Tibial nerve (tissue), 4 donors: ENCODE data around the gene ERCC3. TPM values are rescaled to one million over a fixed set of nuclear protein-coding genes. Genes with fewer than 3 reads are reported as not detected.

Experiments used
- DNase-seq, 2 donors: peaks; one replicate each; pipeline ENCODE4 v3.0.0-alpha.2; 2019; ENCODE audit warnings: low spot score in 2 of 2
- H3K27ac ChIP-seq, 4 donors: fragments of 200-600 bp; sonication (generic) in 3 of 4; one replicate each; pipeline ENCODE4 v1.5.1; 2017 to 2019; ENCODE audit warnings: mild to moderate bottlenecking in 1 of 4
- H3K27me3 ChIP-seq, 2 donors: fragments of 200-600 bp; sonication (generic) in 1 of 2; one replicate each; pipeline versions ENCODE4 v1.5.1 to v1.6.0; 2017 to 2019
- H3K36me3 ChIP-seq, 3 donors: fragments of 200-600 bp; sonication (generic); one replicate each; pipeline ENCODE4 v1.5.1; 2018 to 2019
- H3K4me1 ChIP-seq, 4 donors: fragments of 200-600 bp; sonication (generic) in 3 of 4; one replicate each; pipeline ENCODE4 v1.5.1; 2017 to 2019
- H3K4me3 ChIP-seq, 4 donors: fragments of 200-600 bp; sonication (generic) in 3 of 4; one replicate each; pipeline ENCODE4 v1.5.1; 2017 to 2019; ENCODE audit warnings: mild to moderate bottlenecking in 1 of 4, moderate library complexity in 1 of 4
- H3K9me3 ChIP-seq, 4 donors: fragments of 200-600 bp; sonication (generic) in 3 of 4; one replicate each; pipeline ENCODE4 v1.5.1; 2017 to 2019
- CTCF ChIP-seq, 5 experiments: fragments of 200-600 bp in 3 of 5; fragments of 450-650 bp in 2 of 5; sonication (generic) in 3 of 5; IDR thresholded peaks; one replicate each; pipeline ENCODE4 v1.5.1; 2016 to 2019; ENCODE audit warnings: antibody characterized with exemption in 5 of 5, mild to moderate bottlenecking in 3 of 5, moderate library complexity in 2 of 5
- EP300 ChIP-seq, 2 donors: sonication (generic); formaldehyde crosslinking; IDR thresholded peaks; one replicate each; pipeline ENCODE4 v1.6.1; 2017; ENCODE audit warnings: antibody characterized with exemption in 2 of 2, mild to moderate bottlenecking in 1 of 2
- POLR2A ChIP-seq, 2 donors: fragments of 450-650 bp; IDR thresholded peaks; one replicate each; pipeline ENCODE4 v1.6.1; 2017; ENCODE audit warnings: antibody characterized with exemption in 2 of 2, mild to moderate bottlenecking in 2 of 2, moderate library complexity in 2 of 2
- WGBS, 2 donors: methylation state at CpG; one replicate each; pipeline ENCODE4 v1.1.5; 2018; 5-methylcytosine and 5-hydroxymethylcytosine counted together
- total RNA-seq, 4 donors: library from RNA; depleted of rRNA; stranded (reverse); fragments of >200 nt; gene quantifications; one replicate each; pipeline ENCODE4 v1.1.0, GENCODE V29; 2016

ERCC3 gene
- total RNA-seq, 4 donors from 2014 or later = 52.2 to 70.0 (median 68.1) TPM

GRCh38 chr2:127275356-127275755 lies 18.6 kb downstream of the ERCC3 start:
- no peaks in the 10 kb centered on the region for H3K27me3 ChIP-seq
- no peak overlapping the region for H3K4me3 ChIP-seq
- TF ChIP-seq EP300 (IDR thresholded peaks at IDR 0.05) = no peak
- no peak for TF ChIP-seq POLR2A (IDR thresholded peaks at IDR 0.05)
- no peak for TF ChIP-seq CTCF (IDR thresholded peaks at IDR 0.05)
- 87 to 88% methylated on average over 3 of the region's 3 CpGs for WGBS, 2 donors
- peaks cover 10 to 100% (median 38%) of the 10 kb centered on the region in 3 donors for H3K36me3 ChIP-seq
- no peak overlapping the region for H3K27ac ChIP-seq
- no peaks in the 10 kb centered on the region for H3K9me3 ChIP-seq
- DNase-seq = no peak
- H3K4me1 ChIP-seq = peaks cover 0 to 3% (median 0%) of the 10 kb centered on the region in 4 donors

- Histone ChIP-seq H3K9me3 (no peaks in the 10 kb centered on the region), H3K27ac (no peak overlapping the region), H3K27me3 (no peaks in the 10 kb centered on the region), H3K4me1 (no peaks in the 10 kb centered on the region), H3K36me3 (peaks cover 10 to 93% (median 34%) of the 10 kb centered on the region in 3 donors), H3K4me3 (no peak overlapping the region)
- DNase-seq = no peak
- WGBS, 2 donors = 95 to 99% methylated on average over 5 of the region's 5 CpGs
- TF ChIP-seq CTCF (IDR thresholded peaks at IDR 0.05) (no peak), EP300 (IDR thresholded peaks at IDR 0.05) (no peak), POLR2A (IDR thresholded peaks at IDR 0.05) (no peak)
Measured at GRCh38 chr2:127270663-127271062, 23.3 kb downstream of the ERCC3 start.

- Histone ChIP-seq H3K27me3 (no peaks in the 10 kb centered on the region), H3K9me3 (no peaks in the 10 kb centered on the region), H3K4me1 (no peaks in the 10 kb centered on the region), H3K4me3 (no peak overlapping the region), H3K36me3 (peaks cover 0 to 85% (median 5%) of the 10 kb centered on the region in 3 donors), H3K27ac (no peak overlapping the region)
- DNase-seq = no peak
- TF ChIP-seq CTCF (IDR thresholded peaks at IDR 0.05) (no peak), POLR2A (IDR thresholded peaks at IDR 0.05) (no peak), EP300 (IDR thresholded peaks at IDR 0.05) (no peak)
- WGBS, 2 donors = 70 to 78% methylated on average over 8 of the region's 8 CpGs
Measured at GRCh38 chr2:127261804-127262406, 32.0 kb downstream of the ERCC3 start.

- Histone ChIP-seq H3K4me3 (no peak overlapping the region), H3K9me3 (no peaks in the 10 kb centered on the region), H3K27me3 (no peaks in the 10 kb centered on the region), H3K4me1 (peaks cover 0 to 23% (median 6%) of the 10 kb centered on the region in 4 donors), H3K27ac (no peak overlapping the region), H3K36me3 (peaks cover 0 to 81% (median 5%) of the 10 kb centered on the region in 3 donors)
- TF ChIP-seq POLR2A (IDR thresholded peaks at IDR 0.05) = no peak
- no peak for TF ChIP-seq CTCF (IDR thresholded peaks at IDR 0.05)
- no peak for TF ChIP-seq EP300 (IDR thresholded peaks at IDR 0.05)
- 93 to 94% methylated on average over 5 of the region's 5 CpGs for WGBS, 2 donors
- DNase-seq = no peak
Measured at GRCh38 chr2:127259355-127259754, 34.6 kb downstream of the ERCC3 start.

- 78 to 81% methylated on average over 8 of the region's 8 CpGs for WGBS, 2 donors
Measured at GRCh38 chr2:127256866-127257265, 37.1 kb downstream of the ERCC3 start.

More at GRCh38 chr2:127256866-127257265, 37.1 kb downstream of the ERCC3 start:
- no peak for TF ChIP-seq EP300 (IDR thresholded peaks at IDR 0.05)
- TF ChIP-seq POLR2A (IDR thresholded peaks at IDR 0.05) = no peak
- TF ChIP-seq CTCF (IDR thresholded peaks at IDR 0.05) = no peak
- H3K4me3 ChIP-seq = no peak overlapping the region
- peaks cover 0 to 27% (median 8%) of the 10 kb centered on the region in 4 donors for H3K4me1 ChIP-seq
- H3K27me3 ChIP-seq = no peaks in the 10 kb centered on the region
- DNase-seq = no peak
- H3K27ac ChIP-seq = no peak overlapping the region
- H3K36me3 ChIP-seq = peaks cover 0 to 57% (median 5%) of the 10 kb centered on the region in 3 donors
- no peaks in the 10 kb centered on the region for H3K9me3 ChIP-seq
